HFF-Myc (cell line): ENCODE results near the gene TTLL11.

ENCODE experiments used
- DNase-seq: peaks from one replicate; pipeline ENCODE4 v3.0.0-alpha.2; 2011; ENCODE audit warnings: low read depth; ENCODE audit errors: extremely low read depth
- H3K4me3 ChIP-seq: replicated peaks from 2 replicates; pipeline ENCODE4 v1.5.1; 2011; ENCODE audit warnings: low read depth, mild to moderate bottlenecking, control low read depth, low read length
- TF ChIP-seq, protein P1 (sequence below): IDR thresholded peaks from 2 replicates; pipeline ENCODE4 v1.5.1; 2012; ENCODE audit warnings: mild to moderate bottlenecking, low read depth, low read length, control low read depth; ENCODE audit errors: missing control alignments

The TTLL11 gene

DNA sequence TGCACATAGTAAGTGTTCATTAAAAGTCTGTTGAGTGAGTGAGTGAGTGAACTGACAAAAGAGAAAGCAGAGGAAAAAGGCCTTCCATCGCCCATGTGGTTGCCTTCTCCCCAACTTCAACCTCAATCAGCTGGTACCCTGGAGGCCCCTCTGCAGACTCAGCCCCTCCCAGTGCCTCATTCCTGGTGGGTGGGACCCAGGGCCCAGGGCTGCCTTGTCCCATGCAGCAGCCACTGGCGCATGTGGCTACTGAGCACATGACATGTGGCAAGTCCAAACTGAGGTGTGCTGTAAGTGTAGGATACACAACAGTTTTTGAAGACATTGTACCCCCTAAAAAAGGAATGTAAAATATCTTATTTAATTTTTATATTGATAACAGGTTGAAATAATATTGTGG is 36.9 kb upstream of the TTLL11 start:
- TF ChIP-seq, protein P1, sequence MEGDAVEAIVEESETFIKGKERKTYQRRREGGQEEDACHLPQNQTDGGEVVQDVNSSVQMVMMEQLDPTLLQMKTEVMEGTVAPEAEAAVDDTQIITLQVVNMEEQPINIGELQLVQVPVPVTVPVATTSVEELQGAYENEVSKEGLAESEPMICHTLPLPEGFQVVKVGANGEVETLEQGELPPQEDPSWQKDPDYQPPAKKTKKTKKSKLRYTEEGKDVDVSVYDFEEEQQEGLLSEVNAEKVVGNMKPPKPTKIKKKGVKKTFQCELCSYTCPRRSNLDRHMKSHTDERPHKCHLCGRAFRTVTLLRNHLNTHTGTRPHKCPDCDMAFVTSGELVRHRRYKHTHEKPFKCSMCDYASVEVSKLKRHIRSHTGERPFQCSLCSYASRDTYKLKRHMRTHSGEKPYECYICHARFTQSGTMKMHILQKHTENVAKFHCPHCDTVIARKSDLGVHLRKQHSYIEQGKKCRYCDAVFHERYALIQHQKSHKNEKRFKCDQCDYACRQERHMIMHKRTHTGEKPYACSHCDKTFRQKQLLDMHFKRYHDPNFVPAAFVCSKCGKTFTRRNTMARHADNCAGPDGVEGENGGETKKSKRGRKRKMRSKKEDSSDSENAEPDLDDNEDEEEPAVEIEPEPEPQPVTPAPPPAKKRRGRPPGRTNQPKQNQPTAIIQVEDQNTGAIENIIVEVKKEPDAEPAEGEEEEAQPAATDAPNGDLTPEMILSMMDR, result no peak
- no peak overlapping the region for H3K4me3 ChIP-seq
- DNase-seq, result no peak

DNA sequence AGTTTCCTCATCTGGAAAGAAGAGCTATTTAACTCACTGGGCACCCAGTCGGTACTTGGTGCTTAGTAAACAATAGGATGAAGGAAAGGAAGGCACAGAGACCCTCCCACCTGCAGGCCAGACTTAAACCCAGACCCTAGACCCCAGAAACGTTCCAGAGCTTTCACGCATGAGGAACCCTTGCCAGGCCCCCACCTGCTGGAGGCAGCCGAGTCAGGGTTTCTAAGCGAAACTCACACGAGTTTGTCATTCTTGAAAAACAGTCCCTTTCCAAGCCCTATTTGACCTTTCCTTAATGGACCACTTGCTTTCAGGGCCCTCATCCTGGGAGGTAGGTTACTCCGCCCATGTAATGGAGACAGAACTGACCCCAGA is 35.8 kb upstream of the TTLL11 start:
- DNase-seq, result no peak
- no peak overlapping the region for H3K4me3 ChIP-seq
- TF ChIP-seq, protein P1, result no peak

DNA sequence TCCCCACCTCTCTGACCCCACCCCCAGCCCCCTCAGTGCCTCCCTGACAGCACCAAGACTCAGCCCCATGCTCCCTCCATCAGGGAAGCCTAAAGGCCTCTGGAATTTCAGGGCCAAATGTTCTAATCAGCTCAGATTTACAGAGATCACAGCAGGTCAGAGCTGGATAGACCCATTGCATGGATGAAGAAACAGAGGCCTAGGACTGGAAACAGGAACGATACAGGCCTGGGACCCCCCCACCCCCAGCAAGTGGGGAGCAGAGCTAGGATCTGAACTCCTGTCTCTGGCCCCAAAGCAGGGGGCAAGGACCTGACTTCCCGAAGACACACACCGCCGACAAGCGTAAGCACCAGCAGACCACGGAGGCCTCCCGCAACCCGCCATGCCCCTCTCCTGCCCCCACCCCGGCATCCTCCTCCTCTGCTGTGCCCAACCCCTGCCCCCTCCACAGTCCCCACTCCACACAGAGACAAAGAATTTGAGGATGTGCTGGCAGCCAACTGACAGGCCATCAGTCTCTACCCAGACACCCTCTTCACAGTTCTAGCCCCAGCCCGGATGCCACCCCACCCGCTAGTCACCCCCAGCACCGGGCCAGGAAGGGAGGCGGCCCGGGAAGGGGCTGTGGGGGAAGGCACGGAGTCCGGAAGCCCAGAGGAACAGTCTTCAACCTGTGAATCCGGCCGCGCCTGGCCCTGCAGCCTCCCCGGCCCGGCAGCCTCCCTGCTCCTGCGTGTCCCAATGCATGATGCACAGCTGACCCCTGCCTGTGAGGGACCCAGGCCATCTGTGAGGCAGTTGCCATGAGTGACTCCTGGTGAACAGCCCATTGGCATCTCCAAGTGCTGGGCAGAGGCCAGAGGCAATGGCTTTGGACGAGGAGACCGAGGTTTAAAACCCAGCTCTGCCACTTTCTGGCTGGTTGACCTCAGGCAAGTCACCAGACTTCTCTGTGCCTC is 35.2 kb upstream of the TTLL11 start:
- TF ChIP-seq, protein P1, result no peak
- DNase-seq, result no peak
- H3K4me3 ChIP-seq, result no peak overlapping the region

DNA sequence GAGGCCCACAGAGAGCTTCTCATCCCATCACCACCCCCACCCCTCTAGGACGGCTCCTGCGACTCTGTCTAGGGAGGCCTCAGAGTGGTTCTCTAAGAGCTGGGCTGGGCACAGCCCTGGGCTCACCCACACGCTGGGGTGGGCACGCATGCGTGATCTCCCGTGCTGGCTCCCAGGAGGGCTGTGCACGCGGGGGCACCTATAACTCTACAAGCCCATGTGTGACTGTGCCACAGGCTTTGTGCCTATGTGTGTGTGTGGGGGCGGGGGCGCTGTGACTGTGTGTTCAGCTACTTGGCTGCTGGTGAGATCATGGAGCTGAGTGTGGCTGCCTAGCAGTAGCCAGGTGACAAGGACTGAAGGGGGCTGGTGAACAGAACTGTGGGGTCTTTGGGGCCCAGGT is 34.3 kb upstream of the TTLL11 start:
- no peak for DNase-seq
- no peak overlapping the region for H3K4me3 ChIP-seq

DNA sequence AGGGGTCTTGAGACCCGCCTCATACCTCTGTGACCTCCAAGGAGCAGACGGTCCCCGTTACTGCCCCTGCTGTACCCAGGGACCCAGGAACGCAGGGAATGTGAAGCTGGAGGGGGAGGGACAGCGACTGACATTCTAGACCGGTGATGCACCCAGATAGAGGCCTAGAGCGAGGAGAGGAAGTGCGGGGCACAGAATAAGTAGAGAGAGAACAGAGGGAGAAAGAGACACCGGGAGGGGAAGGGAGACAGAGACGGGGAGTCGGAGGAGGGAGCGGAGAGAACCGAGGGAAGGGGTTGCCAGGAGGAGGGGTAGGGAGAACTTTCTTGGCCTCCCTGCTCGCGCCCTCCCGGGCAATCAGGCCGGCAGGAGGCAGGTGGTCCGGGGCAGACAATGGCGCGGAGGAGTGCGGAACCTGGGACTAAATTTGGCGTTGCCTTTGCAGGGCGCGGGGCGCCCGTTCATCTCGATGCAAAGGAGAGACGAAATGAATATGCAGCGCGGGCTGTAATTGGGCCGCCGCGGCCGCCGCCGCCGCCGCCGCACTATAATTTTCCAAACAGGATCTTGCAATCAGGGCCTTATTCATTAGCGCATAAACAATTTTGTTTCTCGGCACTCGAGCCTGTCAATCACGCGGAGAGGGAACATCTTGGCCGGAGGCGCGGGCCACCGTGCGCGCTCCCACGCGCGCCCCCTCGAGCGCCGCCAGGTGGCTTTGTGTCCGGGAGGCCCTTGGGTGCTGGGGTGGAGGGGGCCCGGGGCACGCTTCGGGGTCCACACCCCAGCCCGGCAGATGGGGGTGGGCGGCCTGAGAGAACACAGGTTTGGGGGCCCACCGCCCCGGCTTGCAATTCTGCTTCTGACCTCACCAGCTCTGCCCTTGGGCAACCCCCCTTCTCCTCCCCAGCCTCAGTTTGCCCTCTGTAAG is 33.5 kb upstream of the TTLL11 start:
- peak overlapping the region; percentile 18; the same call in 1 of the 2 replicates for H3K4me3 ChIP-seq
- TF ChIP-seq, protein P1, result no peak
- DNase-seq, result no peak

More for the DNA sequence above, 34.3 kb upstream of the TTLL11 start:
- TF ChIP-seq, protein P1, result no peak

DNA sequence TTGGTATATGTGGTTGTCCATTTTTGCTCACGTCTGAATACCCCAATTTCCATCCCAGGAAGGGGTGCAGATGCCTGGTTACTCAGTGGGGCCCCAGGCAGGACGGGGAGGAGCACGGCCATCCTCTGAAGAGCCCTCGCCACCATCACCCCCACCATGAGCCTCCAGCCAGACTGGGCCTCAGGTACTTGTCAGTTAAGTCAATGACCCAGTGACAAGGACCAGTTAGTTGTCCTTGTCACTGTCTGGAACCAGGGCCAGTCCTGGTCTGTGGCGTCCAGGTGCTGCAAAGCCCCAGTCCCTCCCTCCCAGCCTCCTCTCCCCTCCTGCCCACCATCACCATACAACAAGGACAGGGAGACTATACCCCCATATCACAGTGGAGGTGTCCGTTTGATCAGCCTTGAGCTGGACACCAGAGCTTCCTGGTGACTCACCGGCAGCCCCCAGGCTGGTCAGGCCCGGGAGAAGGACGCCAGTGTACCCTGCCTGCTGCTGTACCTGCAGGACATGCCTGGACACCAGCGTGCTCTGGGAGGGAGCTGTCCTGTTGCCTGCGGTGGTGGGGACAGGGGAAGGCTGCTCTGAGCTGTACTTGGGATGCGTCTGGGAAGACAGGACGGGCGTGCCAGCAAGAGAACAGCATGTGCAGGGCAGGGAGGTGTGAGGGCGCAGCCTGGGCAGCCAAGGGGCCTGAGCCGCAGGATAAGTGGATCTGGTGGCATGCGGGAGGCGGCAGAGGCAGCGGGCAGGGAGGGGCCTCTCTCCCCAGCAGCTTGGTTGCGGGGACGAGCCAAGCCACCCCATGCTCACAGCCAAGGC is 32.6 kb upstream of the TTLL11 start:
- no peak overlapping the region for H3K4me3 ChIP-seq
- DNase-seq, result no peak
- TF ChIP-seq, protein P1, result no peak
